Measurements from ENCODE around the gene AAK1.
"Not testable (repeated sequence)": the region's sequence is repeated elsewhere in the genome, so short reads cannot be mapped to it uniquely, and the experiment has no call there.

AAK1 gene

GRCh38 chr2:69428981-69429380 is 214.6 kb downstream of the AAK1 start:
- TF ChIP-seq CTCF (IDR thresholded peaks at IDR 0.05; ENCODE audit: borderline replicate concordance, insufficient read depth, low read depth, low read length), result no peak
- H3K4me3 ChIP-seq (ENCODE audit: low read depth, low read length), result no peak overlapping the region

- no peak for TF ChIP-seq CTCF (IDR thresholded peaks at IDR 0.05; ENCODE audit: borderline replicate concordance, insufficient read depth, low read depth, low read length)
Measured at GRCh38 chr2:69424419-69424818, 219.1 kb downstream of the AAK1 start.

GRCh38 chr2:69422198-69422597 is 221.3 kb downstream of the AAK1 start:
- TF ChIP-seq CTCF (IDR thresholded peaks at IDR 0.05; ENCODE audit: borderline replicate concordance, insufficient read depth, low read depth, low read length), result no peak
- H3K4me3 ChIP-seq (ENCODE audit: low read depth, low read length), result no peak overlapping the region

More at GRCh38 chr2:69424419-69424818, 219.1 kb downstream of the AAK1 start:
- H3K4me3 ChIP-seq (ENCODE audit: low read depth, low read length), result no peak overlapping the region

- not testable (repeated sequence) for H3K4me3 ChIP-seq (ENCODE audit: low read depth, low read length)
Measured at GRCh38 chr2:69419111-69419510, 224.4 kb downstream of the AAK1 start.

GRCh38 chr2:69416147-69416546 is 227.4 kb downstream of the AAK1 start:
- H3K4me3 ChIP-seq (ENCODE audit: low read depth, low read length), result no peak overlapping the region
- no peak for TF ChIP-seq CTCF (IDR thresholded peaks at IDR 0.05; ENCODE audit: borderline replicate concordance, insufficient read depth, low read depth, low read length)

Data from GM12875 (cell line).